ENCODE data around the gene OPRD1.

OPRD1 gene

DNA sequence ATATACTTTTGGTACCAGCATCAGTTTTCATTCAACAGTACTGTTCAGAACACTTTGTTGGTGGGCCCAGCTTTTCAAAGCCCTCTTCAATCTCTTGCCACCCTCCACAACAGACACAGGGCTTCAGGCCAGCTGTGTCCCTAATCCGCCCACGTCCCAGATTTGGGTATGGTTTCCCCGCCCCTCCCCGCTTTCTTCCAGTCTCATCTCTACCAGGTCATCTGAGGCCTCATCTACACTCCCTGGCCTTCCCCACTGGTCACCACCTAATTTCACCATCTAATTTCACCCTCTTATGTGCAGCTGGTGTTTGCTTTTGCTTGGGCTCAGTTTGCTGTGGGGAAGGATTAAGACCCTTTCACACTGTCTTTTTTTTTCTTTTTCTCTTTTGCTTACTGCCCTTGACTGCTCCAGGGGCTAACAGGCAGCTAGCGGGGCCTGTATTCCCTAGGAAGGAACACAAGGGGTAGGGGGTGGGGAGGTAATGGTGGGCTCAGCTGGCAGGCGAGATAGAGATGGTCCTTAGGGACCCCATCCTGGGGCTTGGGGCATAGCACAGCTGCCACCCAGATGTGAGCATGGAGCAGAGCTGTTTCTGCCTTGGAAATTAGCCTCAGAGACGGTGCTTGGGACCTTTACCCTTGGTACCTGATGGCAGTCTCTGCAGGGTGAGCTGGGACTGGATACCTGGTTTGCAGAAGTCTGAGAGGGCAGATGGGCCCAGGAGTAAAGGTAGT, 98.6 kb downstream of the OPRD1 start:
- DNase-seq (ENCODE audit: low spot score): no peak

DNA sequence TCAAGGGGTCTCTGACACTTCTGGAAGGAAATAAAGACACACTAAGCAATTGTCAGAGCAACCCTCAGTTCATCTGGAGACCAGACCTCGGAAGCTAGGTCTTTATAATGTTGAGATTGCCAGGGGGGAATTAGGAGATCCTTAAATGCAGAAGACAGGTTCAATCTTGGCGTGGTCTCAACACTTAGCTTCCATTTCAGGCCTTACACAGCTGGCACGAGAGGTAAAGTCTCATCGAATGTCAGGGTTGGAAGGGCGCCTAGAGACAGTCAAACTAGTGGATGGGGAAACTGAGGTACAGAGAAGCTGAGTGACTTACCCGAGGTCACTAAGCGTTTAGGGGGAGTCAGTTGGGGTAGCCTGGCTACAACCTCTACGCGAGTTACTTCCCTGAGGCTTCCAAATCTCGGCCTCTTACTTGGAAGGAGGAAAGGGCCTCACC, 101.8 kb downstream of the OPRD1 start:
- no peak for DNase-seq (ENCODE audit: low spot score)

- DNase-seq (ENCODE audit: low spot score): peak; percentile 93
These were observed 102.5 kb downstream of the OPRD1 start, which contains the start of gene EPB41 for GRCh38 chr1:28914228-28915030. EPB41 (plus strand) TSS chr1:28914569; CDS start chr1:28987438, 72,869 bp downstream.

- peak; percentile 30 for DNase-seq (ENCODE audit: low spot score)
These were observed 103.3 kb downstream of the OPRD1 start for GRCh38 chr1:28915031-28915895.

DNA sequence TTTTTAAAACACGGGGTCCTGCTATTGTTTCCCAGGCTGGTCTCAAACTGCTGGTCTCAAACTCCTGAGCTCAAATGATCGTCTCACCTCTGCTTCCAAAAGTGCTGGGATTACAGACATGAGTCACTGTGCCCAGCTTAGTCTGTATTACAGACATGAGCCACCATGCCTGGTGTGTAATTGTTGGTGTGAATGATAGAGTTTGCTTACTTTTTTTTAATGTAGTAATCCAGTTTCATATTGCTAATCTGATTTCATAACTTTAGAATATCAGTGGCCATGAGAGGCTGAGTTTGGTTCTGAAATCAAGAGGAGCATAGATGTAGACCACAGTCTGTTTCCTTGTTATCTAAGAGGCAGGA, 105.8 kb downstream of the OPRD1 start:
- no peak for DNase-seq (ENCODE audit: low spot score)

Measured in HuH-7.5 (cell line).